Measurements from ENCODE around the gene ACTL6B.

Gene ACTL6B

GRCh38 chr7:100691676-100692577 is 35.7 kb upstream of the ACTL6B start:
- Histone ChIP-seq H2AFZ (ENCODE audit: low read depth, low read length) (no peak overlapping the region), H3K4me3 (ENCODE audit: insufficient read depth in 1 of 2, low read depth in 1 of 2, low read length in 2 of 2) (peak overlapping the region in 1 of 2 experiments; percentile 95), H2BK120ac (ENCODE audit: low read depth, low read length) (no peak overlapping the region), H3K18ac (ENCODE audit: low read depth in 1 of 2, low read length in 2 of 2) (no peak overlapping the region), H3K79me1 (replicated peaks; ENCODE audit: low read length, poor library complexity, severe bottlenecking) (peaks cover 31% of the 10 kb centered on the region), H3K4me2 (ENCODE audit: low read length, poor library complexity, severe bottlenecking) (peak overlapping the region; percentile 38), H2BK5ac (ENCODE audit: low read depth, low read length, poor library complexity, severe bottlenecking) (no peak overlapping the region), H2BK15ac (ENCODE audit: low read depth, poor library complexity, severe bottlenecking) (no peak overlapping the region), H3K23ac (ENCODE audit: low read length in 2 of 2) (no peak overlapping the region), H3K4me1 (ENCODE audit: control insufficient read depth, insufficient read depth, low read depth, low read length) (peaks cover 28% of the 10 kb centered on the region), H2BK12ac (ENCODE audit: low read length in 2 of 2) (no peak overlapping the region), H3K14ac (ENCODE audit: low read length in 2 of 2) (no peak overlapping the region), H4K8ac (ENCODE audit: low read length) (no peak overlapping the region), H3K9ac (ENCODE audit: low read length) (peak overlapping the region; percentile 91), H3K27ac (ENCODE audit: low read length, poor library complexity, severe bottlenecking) (no peak overlapping the region), H2AK5ac (ENCODE audit: low read length, severe bottlenecking) (no peak overlapping the region), H3K36me3 (ENCODE audit: control insufficient read depth in 1 of 2, insufficient read depth in 2 of 2, low read depth in 1 of 2, low read length in 2 of 2) (peaks cover 21 to 34% of the 10 kb centered on the region in 2 experiments), H3K4ac (ENCODE audit: low read depth in 1 of 2, low read length in 2 of 2) (peak overlapping the region in 1 of 2 experiments; percentile 11), H3K9me3 (ENCODE audit: control insufficient read depth, low read length) (no peaks in the 10 kb centered on the region), H4K91ac (ENCODE audit: low read length) (no peak overlapping the region), H3K27me3 (ENCODE audit: control insufficient read depth in 1 of 2, insufficient read depth in 1 of 2, low read length in 2 of 2) (no peaks in the 10 kb centered on the region)
- peak; percentile 73 for DNase-seq
- 25% methylated on average over 28 of the region's 28 CpGs for WGBS

DNA sequence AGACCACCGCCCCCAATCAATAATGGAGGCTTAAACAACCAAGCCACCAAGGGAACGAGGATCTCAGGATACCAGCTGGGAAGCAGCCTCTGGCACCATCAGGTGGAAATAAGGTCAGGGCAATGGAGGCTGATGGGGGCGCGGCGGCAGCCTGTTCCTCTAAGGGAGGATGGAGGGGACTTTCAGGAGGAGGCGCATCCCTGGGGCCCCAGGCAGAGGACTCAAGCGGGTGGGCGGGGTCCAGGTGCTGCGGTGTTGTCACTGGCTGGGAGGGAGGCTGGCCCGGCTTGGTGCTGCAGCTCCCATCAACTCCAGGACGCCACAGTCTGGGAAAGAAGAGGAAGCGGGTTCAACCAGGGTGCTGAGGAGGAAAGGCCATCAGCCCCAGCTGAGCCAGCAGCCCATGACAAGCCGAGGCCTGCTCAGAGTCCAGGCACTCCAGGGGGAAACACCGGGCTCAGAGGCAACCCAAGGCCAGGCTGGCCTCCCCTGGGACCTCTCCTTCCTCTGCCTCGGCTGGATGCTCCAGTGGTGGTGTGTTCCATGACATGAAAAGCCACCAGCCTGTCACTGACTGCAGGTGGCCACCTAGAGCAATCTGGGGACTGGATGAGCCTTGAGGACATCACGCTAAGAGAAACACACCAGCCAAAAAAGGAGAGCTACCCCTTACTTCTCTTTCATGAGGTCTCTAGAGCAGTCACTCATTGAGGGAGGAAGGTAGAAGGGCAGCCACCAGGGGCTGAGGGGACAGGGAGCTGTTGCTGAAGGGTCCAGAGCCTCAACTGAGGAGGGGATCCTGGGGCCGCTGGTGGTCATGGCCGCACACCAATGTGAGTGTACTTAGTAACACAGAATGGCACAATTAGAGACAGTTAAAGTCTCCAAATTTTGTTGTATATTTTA is 33.2 kb upstream of the ACTL6B start:
- H3K18ac ChIP-seq (ENCODE audit: low read depth in 1 of 2, low read length in 2 of 2) = no peak overlapping the region
- H3K23ac ChIP-seq (ENCODE audit: low read length in 2 of 2) = no peak overlapping the region
- no peak overlapping the region for H3K4me3 ChIP-seq (ENCODE audit: insufficient read depth in 1 of 2, low read depth in 1 of 2, low read length in 2 of 2)
- H3K9me3 ChIP-seq (ENCODE audit: control insufficient read depth, low read length) = no peaks in the 10 kb centered on the region
- no peaks in the 10 kb centered on the region for H3K27me3 ChIP-seq (ENCODE audit: control insufficient read depth in 1 of 2, insufficient read depth in 1 of 2, low read length in 2 of 2)
- H2BK5ac ChIP-seq (ENCODE audit: low read depth, low read length, poor library complexity, severe bottlenecking) = no peak overlapping the region
- no peak overlapping the region for H4K91ac ChIP-seq (ENCODE audit: low read length)
- H2AK5ac ChIP-seq (ENCODE audit: low read length, severe bottlenecking) = no peak overlapping the region
- H2BK12ac ChIP-seq (ENCODE audit: low read length in 2 of 2) = peak overlapping the region in 1 of 2 experiments; percentile 49
- peaks cover 41% of the 10 kb centered on the region for H3K79me1 ChIP-seq (replicated peaks; ENCODE audit: low read length, poor library complexity, severe bottlenecking)
- no peak overlapping the region for H2BK15ac ChIP-seq (ENCODE audit: low read depth, poor library complexity, severe bottlenecking)
- no peak overlapping the region for H2AFZ ChIP-seq (ENCODE audit: low read depth, low read length)
- no peak overlapping the region for H3K27ac ChIP-seq (ENCODE audit: low read length, poor library complexity, severe bottlenecking)
- H2BK120ac ChIP-seq (ENCODE audit: low read depth, low read length) = no peak overlapping the region
- H3K14ac ChIP-seq (ENCODE audit: low read length in 2 of 2) = no peak overlapping the region
- H3K4me2 ChIP-seq (ENCODE audit: low read length, poor library complexity, severe bottlenecking) = no peak overlapping the region
- no peak overlapping the region for H4K8ac ChIP-seq (ENCODE audit: low read length)
- H3K4me1 ChIP-seq (ENCODE audit: control insufficient read depth, insufficient read depth, low read depth, low read length) = peaks cover 26% of the 10 kb centered on the region
- WGBS = 91% methylated on average over 15 of the region's 18 CpGs
- H3K9ac ChIP-seq (ENCODE audit: low read length) = peak overlapping the region; percentile 43
- no peak for DNase-seq
- peaks cover 45 to 58% of the 10 kb centered on the region in 2 experiments for H3K36me3 ChIP-seq (ENCODE audit: control insufficient read depth in 1 of 2, insufficient read depth in 2 of 2, low read depth in 1 of 2, low read length in 2 of 2)
- no peak overlapping the region for H3K4ac ChIP-seq (ENCODE audit: low read depth in 1 of 2, low read length in 2 of 2)

- peaks cover 55 to 69% of the 10 kb centered on the region in 2 experiments for H3K36me3 ChIP-seq (ENCODE audit: control insufficient read depth in 1 of 2, insufficient read depth in 2 of 2, low read depth in 1 of 2, low read length in 2 of 2)
- peaks cover 26% of the 10 kb centered on the region for H3K4me1 ChIP-seq (ENCODE audit: control insufficient read depth, insufficient read depth, low read depth, low read length)
- H3K9ac ChIP-seq (ENCODE audit: low read length) = peak overlapping the region; percentile 43
- no peak overlapping the region for H2BK5ac ChIP-seq (ENCODE audit: low read depth, low read length, poor library complexity, severe bottlenecking)
- H2AK5ac ChIP-seq (ENCODE audit: low read length, severe bottlenecking) = no peak overlapping the region
- no peak overlapping the region for H2BK120ac ChIP-seq (ENCODE audit: low read depth, low read length)
- H4K91ac ChIP-seq (ENCODE audit: low read length) = no peak overlapping the region
- WGBS = 95% methylated on average over 14 of the region's 16 CpGs
- no peak overlapping the region for H3K14ac ChIP-seq (ENCODE audit: low read length in 2 of 2)
- H3K23ac ChIP-seq (ENCODE audit: low read length in 2 of 2) = no peak overlapping the region
- H3K79me1 ChIP-seq (replicated peaks; ENCODE audit: low read length, poor library complexity, severe bottlenecking) = peaks cover 40% of the 10 kb centered on the region
- no peak for DNase-seq
- no peak overlapping the region for H3K27ac ChIP-seq (ENCODE audit: low read length, poor library complexity, severe bottlenecking)
- H3K4ac ChIP-seq (ENCODE audit: low read depth in 1 of 2, low read length in 2 of 2) = no peak overlapping the region
- no peak overlapping the region for H2BK12ac ChIP-seq (ENCODE audit: low read length in 2 of 2)
- no peak overlapping the region for H3K4me3 ChIP-seq (ENCODE audit: insufficient read depth in 1 of 2, low read depth in 1 of 2, low read length in 2 of 2)
- H3K27me3 ChIP-seq (ENCODE audit: control insufficient read depth in 1 of 2, insufficient read depth in 1 of 2, low read length in 2 of 2) = no peaks in the 10 kb centered on the region
- H3K4me2 ChIP-seq (ENCODE audit: low read length, poor library complexity, severe bottlenecking) = no peak overlapping the region
- no peaks in the 10 kb centered on the region for H3K9me3 ChIP-seq (ENCODE audit: control insufficient read depth, low read length)
- no peak overlapping the region for H4K8ac ChIP-seq (ENCODE audit: low read length)
- no peak overlapping the region for H2BK15ac ChIP-seq (ENCODE audit: low read depth, poor library complexity, severe bottlenecking)
- H3K18ac ChIP-seq (ENCODE audit: low read depth in 1 of 2, low read length in 2 of 2) = no peak overlapping the region
- no peak overlapping the region for H2AFZ ChIP-seq (ENCODE audit: low read depth, low read length)
Observed at GRCh38 chr7:100688326-100688860, 32.1 kb upstream of the ACTL6B start.
